ENCODE measurements around the gene ATP1A4. TPM values are rescaled to one million over a fixed set of nuclear protein-coding genes. Genes with fewer than 3 reads are reported as not detected.

Gene ATP1A4
- total RNA-seq, 1 donor from 2014 or later: not detected

GRCh38 chr1:160159846-160160245, 8.4 kb downstream of the ATP1A4 start:
- no peaks in the 10 kb centered on the region for H3K36me3 Mint-ChIP-seq (ENCODE audit: low read depth)
- no peak for TF ChIP-seq CTCF (IDR thresholded peaks at IDR 0.05)
- peaks cover 1% of the 10 kb centered on the region for H3K27me3 Mint-ChIP-seq (ENCODE audit: low read depth)
- DNase-seq (ENCODE audit: low spot score): no peak
- H3K27ac Mint-ChIP-seq (ENCODE audit: unreplicated experiment): no peak overlapping the region
- H3K9me3 Mint-ChIP-seq (ENCODE audit: low read depth): no peaks in the 10 kb centered on the region
- H3K4me1 Mint-ChIP-seq (ENCODE audit: low read depth): no peaks in the 10 kb centered on the region
- no peak overlapping the region for H3K4me3 Mint-ChIP-seq (ENCODE audit: unreplicated experiment)

GRCh38 chr1:160161965-160162705, 10.7 kb downstream of the ATP1A4 start:
- peak; percentile 73 for TF ChIP-seq CTCF (IDR thresholded peaks at IDR 0.05)
- no peaks in the 10 kb centered on the region for H3K4me1 Mint-ChIP-seq (ENCODE audit: low read depth)
- no peak overlapping the region for H3K27ac Mint-ChIP-seq (ENCODE audit: unreplicated experiment)
- no peaks in the 10 kb centered on the region for H3K36me3 Mint-ChIP-seq (ENCODE audit: low read depth)
- no peak overlapping the region for H3K4me3 Mint-ChIP-seq (ENCODE audit: unreplicated experiment)
- H3K27me3 Mint-ChIP-seq (ENCODE audit: low read depth): peaks cover 5% of the 10 kb centered on the region
- no peaks in the 10 kb centered on the region for H3K9me3 Mint-ChIP-seq (ENCODE audit: low read depth)
- DNase-seq (ENCODE audit: low spot score): no peak

- Mint-ChIP-seq H3K9me3 (ENCODE audit: low read depth) (no peaks in the 10 kb centered on the region), H3K36me3 (ENCODE audit: low read depth) (no peaks in the 10 kb centered on the region), H3K4me1 (ENCODE audit: low read depth) (peaks cover 2% of the 10 kb centered on the region), H3K27me3 (ENCODE audit: low read depth) (peaks cover 5% of the 10 kb centered on the region), H3K27ac (ENCODE audit: unreplicated experiment) (no peak overlapping the region), H3K4me3 (ENCODE audit: unreplicated experiment) (no peak overlapping the region)
- no peak for TF ChIP-seq CTCF (IDR thresholded peaks at IDR 0.05)
- no peak for DNase-seq (ENCODE audit: low spot score)
Observed at GRCh38 chr1:160162931-160163330, 11.5 kb downstream of the ATP1A4 start.

GRCh38 chr1:160163615-160164014, 12.2 kb downstream of the ATP1A4 start:
- Mint-ChIP-seq H3K27ac (ENCODE audit: unreplicated experiment) (peak overlapping the region; percentile 42), H3K4me3 (ENCODE audit: unreplicated experiment) (no peak overlapping the region), H3K4me1 (ENCODE audit: low read depth) (peaks cover 4% of the 10 kb centered on the region), H3K27me3 (ENCODE audit: low read depth) (peaks cover 5% of the 10 kb centered on the region), H3K36me3 (ENCODE audit: low read depth) (no peaks in the 10 kb centered on the region), H3K9me3 (ENCODE audit: low read depth) (no peaks in the 10 kb centered on the region)
- peak; percentile 19 for TF ChIP-seq CTCF (IDR thresholded peaks at IDR 0.05)
- no peak for DNase-seq (ENCODE audit: low spot score)

GRCh38 chr1:160164121-160164520, 12.7 kb downstream of the ATP1A4 start:
- peaks cover 9% of the 10 kb centered on the region for H3K4me1 Mint-ChIP-seq (ENCODE audit: low read depth)
- H3K36me3 Mint-ChIP-seq (ENCODE audit: low read depth): no peaks in the 10 kb centered on the region
- no peaks in the 10 kb centered on the region for H3K9me3 Mint-ChIP-seq (ENCODE audit: low read depth)
- H3K4me3 Mint-ChIP-seq (ENCODE audit: unreplicated experiment): no peak overlapping the region
- TF ChIP-seq CTCF (IDR thresholded peaks at IDR 0.05): no peak
- peaks cover 5% of the 10 kb centered on the region for H3K27me3 Mint-ChIP-seq (ENCODE audit: low read depth)
- DNase-seq (ENCODE audit: low spot score): no peak
- H3K27ac Mint-ChIP-seq (ENCODE audit: unreplicated experiment): no peak overlapping the region
